GM12892 (cell line): ENCODE results near the gene RPL14.
"Not testable (repeated sequence)": the region's sequence is repeated elsewhere in the genome, so short reads cannot be mapped to it uniquely, and the experiment has no call there.

ENCODE experiments used
- POLR2A ChIP-seq: IDR thresholded peaks from 2 replicates; pipeline ENCODE4 v1.6.1; 2011; ENCODE audit warnings: low read depth, low read length, control low read depth
- TAF1 ChIP-seq: IDR thresholded peaks from 2 replicates; pipeline ENCODE4 v1.6.1; 2011; ENCODE audit warnings: low read depth, mild to moderate bottlenecking, control low read depth, low read length, borderline replicate concordance

DNA sequence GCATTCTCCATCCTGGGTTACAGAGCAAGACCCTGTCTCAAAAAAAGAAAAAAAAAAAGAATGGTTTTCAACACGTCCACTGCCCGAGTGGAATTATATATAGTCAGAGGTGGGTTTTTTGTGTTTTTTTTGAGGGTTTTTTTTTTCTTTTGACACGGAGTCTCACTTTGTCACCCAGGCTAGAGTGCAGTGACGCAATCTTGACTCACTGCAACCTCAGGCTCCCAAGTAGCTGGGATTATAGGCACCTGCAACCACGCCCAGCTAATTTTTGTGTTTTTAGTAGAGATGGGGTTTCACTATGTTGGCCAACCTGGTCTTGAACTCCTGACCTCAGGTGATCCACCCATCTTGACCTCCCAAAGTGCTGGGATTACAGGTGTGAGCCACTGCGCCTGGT, 3.3 kb downstream of the RPL14 start:
- TF ChIP-seq TAF1, POLR2A: not testable (repeated sequence)
